ENCODE data around the gene PRRT2.

DNA sequence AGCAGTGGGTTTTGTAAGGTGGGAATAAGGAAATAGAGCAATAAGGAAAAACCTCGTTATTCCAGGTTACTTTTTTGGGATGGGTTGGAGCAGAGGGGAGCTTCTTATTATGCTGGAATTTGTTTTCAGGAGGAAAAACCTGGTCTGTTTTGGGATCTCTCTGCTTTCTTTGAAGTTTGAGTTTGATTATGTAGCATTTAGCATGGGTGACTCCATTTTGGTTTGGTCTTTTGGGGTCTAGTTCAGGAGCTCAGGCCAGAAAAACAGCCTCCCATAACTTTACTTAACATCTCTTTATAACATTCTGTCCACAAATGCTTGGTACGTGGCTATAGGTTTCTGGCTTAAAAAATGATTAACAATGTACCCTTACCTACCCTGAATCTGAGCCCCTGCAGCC is 42.5 kb upstream of the PRRT2 start:
- TF ChIP-seq, protein P1, sequence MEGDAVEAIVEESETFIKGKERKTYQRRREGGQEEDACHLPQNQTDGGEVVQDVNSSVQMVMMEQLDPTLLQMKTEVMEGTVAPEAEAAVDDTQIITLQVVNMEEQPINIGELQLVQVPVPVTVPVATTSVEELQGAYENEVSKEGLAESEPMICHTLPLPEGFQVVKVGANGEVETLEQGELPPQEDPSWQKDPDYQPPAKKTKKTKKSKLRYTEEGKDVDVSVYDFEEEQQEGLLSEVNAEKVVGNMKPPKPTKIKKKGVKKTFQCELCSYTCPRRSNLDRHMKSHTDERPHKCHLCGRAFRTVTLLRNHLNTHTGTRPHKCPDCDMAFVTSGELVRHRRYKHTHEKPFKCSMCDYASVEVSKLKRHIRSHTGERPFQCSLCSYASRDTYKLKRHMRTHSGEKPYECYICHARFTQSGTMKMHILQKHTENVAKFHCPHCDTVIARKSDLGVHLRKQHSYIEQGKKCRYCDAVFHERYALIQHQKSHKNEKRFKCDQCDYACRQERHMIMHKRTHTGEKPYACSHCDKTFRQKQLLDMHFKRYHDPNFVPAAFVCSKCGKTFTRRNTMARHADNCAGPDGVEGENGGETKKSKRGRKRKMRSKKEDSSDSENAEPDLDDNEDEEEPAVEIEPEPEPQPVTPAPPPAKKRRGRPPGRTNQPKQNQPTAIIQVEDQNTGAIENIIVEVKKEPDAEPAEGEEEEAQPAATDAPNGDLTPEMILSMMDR (IDR thresholded peaks at IDR 0.05), result no peak
- TF ChIP-seq POLR2A (IDR thresholded peaks at IDR 0.05), result no peak

Data from breast epithelium (tissue), 3 donors.